Ovary (tissue), 3 donors: ENCODE results near the gene TYW1B.
"Not testable (repeated sequence)": the region's sequence is repeated elsewhere in the genome, so short reads cannot be mapped to it uniquely, and the experiment has no call there.

Experiments used
- EP300 ChIP-seq: sonication (generic); formaldehyde crosslinking; IDR thresholded peaks from one replicate; pipeline ENCODE4 v1.6.1; 2017; ENCODE audit warnings: antibody characterized with exemption
- POLR2A ChIP-seq: fragments of 450-650 bp; IDR thresholded peaks from one replicate; pipeline ENCODE4 v1.6.1; 2017; ENCODE audit warnings: antibody characterized with exemption, mild to moderate bottlenecking, moderate library complexity
- TF ChIP-seq, protein P1 (sequence below), 3 donors: fragments of 450-650 bp in 2 of 3; fragments of 200-600 bp in 1 of 3; IDR thresholded peaks; one replicate each; pipeline versions ENCODE4 v1.5.1 to v1.8.0; 2016 to 2022; ENCODE audit warnings: antibody characterized with exemption in 3 of 3, mild to moderate bottlenecking in 1 of 3
- donor health status: DM: no; HTN: no; CAD: no.

DNA sequence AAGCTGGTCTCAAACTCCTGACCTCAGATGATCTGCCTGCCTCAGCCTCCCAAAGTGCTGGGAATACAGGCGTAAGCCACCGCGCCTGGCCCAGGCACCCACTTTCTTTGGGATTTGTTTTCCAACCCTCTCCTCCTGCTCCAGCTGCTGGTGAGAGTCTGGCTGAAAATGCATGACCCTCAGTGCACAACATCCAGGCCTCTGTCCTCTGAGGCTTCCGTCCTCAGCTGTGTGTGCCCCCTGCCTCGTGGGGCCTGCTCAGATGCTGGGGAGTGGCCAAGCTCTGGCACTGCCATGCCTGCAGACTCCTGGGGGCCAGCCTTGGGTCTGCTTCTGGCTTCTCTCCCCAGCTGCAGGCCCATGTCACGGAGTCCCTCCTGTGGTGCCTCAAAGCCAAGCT is 27.3 kb upstream of the TYW1B start:
- TF ChIP-seq POLR2A, EP300: not testable (repeated sequence)
- TF ChIP-seq, protein P1, sequence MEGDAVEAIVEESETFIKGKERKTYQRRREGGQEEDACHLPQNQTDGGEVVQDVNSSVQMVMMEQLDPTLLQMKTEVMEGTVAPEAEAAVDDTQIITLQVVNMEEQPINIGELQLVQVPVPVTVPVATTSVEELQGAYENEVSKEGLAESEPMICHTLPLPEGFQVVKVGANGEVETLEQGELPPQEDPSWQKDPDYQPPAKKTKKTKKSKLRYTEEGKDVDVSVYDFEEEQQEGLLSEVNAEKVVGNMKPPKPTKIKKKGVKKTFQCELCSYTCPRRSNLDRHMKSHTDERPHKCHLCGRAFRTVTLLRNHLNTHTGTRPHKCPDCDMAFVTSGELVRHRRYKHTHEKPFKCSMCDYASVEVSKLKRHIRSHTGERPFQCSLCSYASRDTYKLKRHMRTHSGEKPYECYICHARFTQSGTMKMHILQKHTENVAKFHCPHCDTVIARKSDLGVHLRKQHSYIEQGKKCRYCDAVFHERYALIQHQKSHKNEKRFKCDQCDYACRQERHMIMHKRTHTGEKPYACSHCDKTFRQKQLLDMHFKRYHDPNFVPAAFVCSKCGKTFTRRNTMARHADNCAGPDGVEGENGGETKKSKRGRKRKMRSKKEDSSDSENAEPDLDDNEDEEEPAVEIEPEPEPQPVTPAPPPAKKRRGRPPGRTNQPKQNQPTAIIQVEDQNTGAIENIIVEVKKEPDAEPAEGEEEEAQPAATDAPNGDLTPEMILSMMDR (IDR thresholded peaks at IDR 0.05), result not testable (repeated sequence)
